Endothelial cell of umbilical vein (primary cell): ENCODE measurements around the gene KITLG. TPM values are rescaled to one million over a fixed set of nuclear protein-coding genes. Genes with fewer than 3 reads are reported as not detected.
"Not testable (repeated sequence)": the region's sequence is repeated elsewhere in the genome, so short reads cannot be mapped to it uniquely, and the experiment has no call there.

ENCODE experiments used
- BruUV-seq: library from RNA; stranded (reverse); fragments of 400-500 nt; replicated peaks from 2 replicates; lab custom pipeline; 2021; lab: Mats Ljungman, UMichigan
- CTCF ChIA-PET: fragments of 300-600, 350-600 bp; sonication (Branson Sonifier 250); formaldehyde crosslinking; loops from one replicate; lab custom pipeline; 2021; ENCODE audit warnings: antibody characterized with exemption, inconsistent platforms; lab: Charles Lee
- POLR2A ChIA-PET: fragments of 300-600, 350-600 bp; sonication (Branson Sonifier 250); formaldehyde crosslinking; loops from one replicate; lab custom pipeline; 2021; ENCODE audit warnings: antibody characterized with exemption, inconsistent platforms; lab: Charles Lee
- DNase-seq: peaks from one replicate; pipeline ENCODE4 v3.0.0-alpha.2; 2011; ENCODE audit warnings: low read depth, low spot score
- FAIRE-seq: peaks from 2 replicates; lab custom pipeline; 2011; peaks lifted over from hg19 to GRCh38; lab: Jason Lieb, UNC
- H2AFZ ChIP-seq: 2 replicates; pipeline ENCODE4 v1.6.0; 2012; ENCODE audit warnings: low read depth, low read length, control low read depth, inconsistent platforms
- H3K27ac ChIP-seq: 2 replicates; pipeline ENCODE4 v1.5.1; 2011; ENCODE audit warnings: low read depth, mild to moderate bottlenecking, control low read depth, low read length, moderate library complexity; ENCODE audit not compliant: insufficient read depth
- H3K27me3 ChIP-seq, 2 experiments: 2 replicates each; pipeline versions ENCODE4 v1.6.0 to v1.6.1; 2011; ENCODE audit warnings: low read length in 2 of 2, mixed read lengths in 1 of 2; ENCODE audit not compliant: control insufficient read depth in 2 of 2, insufficient read depth in 2 of 2
- H3K36me3 ChIP-seq, 2 experiments: 2 replicates in 1 of 2; 3 replicates in 1 of 2; pipeline ENCODE4 v1.5.1; 2011; ENCODE audit warnings: low read length in 2 of 2, mild to moderate bottlenecking in 1 of 2, moderate library complexity in 1 of 2; ENCODE audit not compliant: control insufficient read depth in 2 of 2, insufficient read depth in 2 of 2; ENCODE audit errors: extremely low read depth in 1 of 2
- H3K4me1 ChIP-seq: 3 replicates; pipeline ENCODE4 v1.5.1; 2011; ENCODE audit warnings: mild to moderate bottlenecking, low read length; ENCODE audit not compliant: control insufficient read depth, insufficient read depth; ENCODE audit errors: extremely low read depth
- H3K4me2 ChIP-seq: 2 replicates; pipeline ENCODE4 v1.6.1; 2011; ENCODE audit warnings: low read length, control low read depth, mixed read lengths; ENCODE audit not compliant: insufficient read depth
- H3K4me3 ChIP-seq, 3 experiments: fragments of 200-600 bp in 1 of 3; sonication (generic), shearing (Covaris generic) in 1 of 3; replicated peaks in 1 of 3; 2 replicates each; pipeline ENCODE4 v1.5.1; 2011 to 2016; ENCODE audit warnings: control low read depth in 3 of 3, low read length in 3 of 3, mild to moderate bottlenecking in 2 of 3, inconsistent platforms in 1 of 3, low read depth in 1 of 3, moderate library complexity in 1 of 3; ENCODE audit not compliant: insufficient read depth in 1 of 3
- H3K79me2 ChIP-seq: 2 replicates; pipeline ENCODE4 v1.6.0; 2012; ENCODE audit warnings: low read length, inconsistent platforms; ENCODE audit not compliant: control insufficient read depth, insufficient read depth
- H3K9ac ChIP-seq: replicated peaks from 2 replicates; pipeline ENCODE3; 2011; ENCODE audit warnings: low read length, control low read depth; ENCODE audit not compliant: insufficient read depth; ENCODE audit errors: extremely low read depth
- H3K9me1 ChIP-seq: replicated peaks from 3 replicates; pipeline ENCODE4 v1.6.0; 2011; ENCODE audit warnings: mild to moderate bottlenecking, low read length; ENCODE audit not compliant: control insufficient read depth, insufficient read depth; ENCODE audit errors: extremely low read depth
- H3K9me3 ChIP-seq: replicated peaks from 2 replicates; pipeline ENCODE4 v1.5.1; 2012; ENCODE audit warnings: low read length, inconsistent platforms; ENCODE audit not compliant: control insufficient read depth, insufficient read depth
- H4K20me1 ChIP-seq: replicated peaks from 2 replicates; pipeline ENCODE3; 2011; ENCODE audit warnings: mild to moderate bottlenecking, low read length; ENCODE audit not compliant: control insufficient read depth, insufficient read depth; ENCODE audit errors: extremely low read depth
- CTCF ChIP-seq, 2 donors: IDR thresholded peaks; 1 replicate in 1 of 2; 2 replicates in 1 of 2; pipeline ENCODE4 v1.5.1; 2011; ENCODE audit warnings: low read length in 2 of 2, mild to moderate bottlenecking in 2 of 2, moderate library complexity in 2 of 2, control low read depth in 1 of 2, inconsistent platforms in 1 of 2, low read depth in 1 of 2; ENCODE audit not compliant: insufficient read depth in 1 of 2; ENCODE audit errors: extremely low read depth in 1 of 2
- EZH2 ChIP-seq: IDR thresholded peaks from 2 replicates; pipeline ENCODE4 v1.6.1; 2012; ENCODE audit warnings: borderline replicate concordance, low read depth, mild to moderate bottlenecking, moderate library complexity, low read length, inconsistent platforms; ENCODE audit not compliant: severe bottlenecking
- FOS ChIP-seq: IDR thresholded peaks from 2 replicates; pipeline ENCODE4 v1.6.1; 2011; ENCODE audit warnings: mild to moderate bottlenecking, low read length, moderate library complexity, borderline replicate concordance; ENCODE audit not compliant: insufficient read depth
- GATA2 ChIP-seq: IDR thresholded peaks from 2 replicates; pipeline ENCODE4 v1.7.0; 2011; ENCODE audit warnings: low read depth, mild to moderate bottlenecking, moderate library complexity, mixed read lengths, low read length; ENCODE audit not compliant: insufficient read length, insufficient read depth
- JUN ChIP-seq: IDR thresholded peaks from 2 replicates; pipeline ENCODE4 v1.6.1; 2011; ENCODE audit warnings: borderline replicate concordance, low read depth; ENCODE audit not compliant: insufficient read length, insufficient read depth
- MAX ChIP-seq: IDR thresholded peaks from 2 replicates; pipeline ENCODE4 v1.6.1; 2011; ENCODE audit not compliant: insufficient read depth, insufficient read length
- MYC ChIP-seq: IDR thresholded peaks from one replicate; pipeline ENCODE4 v1.6.1; 2011; ENCODE audit warnings: mild to moderate bottlenecking, low read depth, low read length
- POLR2A ChIP-seq: IDR thresholded peaks from 2 replicates; pipeline ENCODE4 v1.6.1; 2012; ENCODE audit warnings: low read depth, mild to moderate bottlenecking, control low read depth, low read length
- POLR2AphosphoS5 ChIP-seq: IDR thresholded peaks from 2 replicates; pipeline ENCODE4 v1.6.1; 2012; ENCODE audit warnings: low read depth, mild to moderate bottlenecking, control low read depth, low read length, moderate library complexity; ENCODE audit not compliant: insufficient read depth
- dilution Hi-C: fragments of 300-500 bp; cut with MboI; formaldehyde crosslinking; loops from one replicate; pipeline ENCODE4 v1.15.0; 2019; ENCODE audit warnings: low sequenced_read_pairs; ENCODE audit not compliant: extremely low pct_ligation_motif_present
- intact Hi-C: fragments of 100-400 bp; cut with micrococcal nuclease; formaldehyde crosslinking; loops from one replicate; pipeline ENCODE4 v1.10.0; 2022
- polyA plus RNA-seq, 4 experiments: library from polyadenylated mRNA; depleted of rRNA in 3 of 4; stranded (reverse) in 3 of 4; unstranded in 1 of 4; fragments of >200 nt; gene quantifications; 2 replicates each; pipeline versions ENCODE4 v1.2.1 to v1.2.3, GENCODE V29; 2011 to 2012; ENCODE audit warnings: missing spikeins in 1 of 4
- total RNA-seq: library from RNA; stranded (reverse); gene quantifications from 2 replicates; pipeline ENCODE4 v1.2.3, GENCODE V29; 2021

The KITLG gene
- total and polyA plus RNA-seq, 2 donors (not counting 3 experiments of a cell fraction or from before 2014, with no cell fraction given) = 3.8 to 32.5 TPM

- H3K9ac ChIP-seq = no peak overlapping the region
- peaks cover 0 to 1% of the 10 kb centered on the region in 2 experiments for H3K36me3 ChIP-seq
- H3K4me2 ChIP-seq = no peak overlapping the region
- H3K9me1 ChIP-seq = no peaks in the 10 kb centered on the region
- H3K27me3 ChIP-seq = no peaks in the 10 kb centered on the region
- H3K9me3 ChIP-seq = no peaks in the 10 kb centered on the region
- intact Hi-C loops (loop anchor here (10.0 kb wide), 1 partner anchor 305 kb away; no protein-coding TSS in a partner anchor), dilution Hi-C loops (no loop called here)
- peak; percentile 50 for DNase-seq
- FAIRE-seq = no peak
- ChIA-PET POLR2A (no interaction called here), CTCF (interaction anchor here (1.0 to 1.2 kb wide), 3 partner anchors 21 to 29 kb away, joined by 3 read pairs; no protein-coding TSS in a partner anchor)
- BruUV-seq = no TSS peak
- TF ChIP-seq EZH2 (no peak), POLR2A (no peak), MYC (no peak), JUN (no peak), GATA2 (no peak), MAX (no peak), FOS (no peak), POLR2AphosphoS5 (no peak), CTCF (IDR thresholded peaks at IDR 0.05; ENCODE audit: extremely low read depth in 1 of 2, insufficient read depth in 1 of 2, low read depth in 1 of 2, low read length in 2 of 2) (no peak)
- no peaks in the 10 kb centered on the region for H4K20me1 ChIP-seq
- peaks cover 18% of the 10 kb centered on the region for H3K4me1 ChIP-seq
- no peak overlapping the region for H3K27ac ChIP-seq
- H3K4me3 ChIP-seq = no peak overlapping the region
- H2AFZ ChIP-seq = no peak overlapping the region
- no peaks in the 10 kb centered on the region for H3K79me2 ChIP-seq
These were observed 30.3 kb downstream of the KITLG start for GRCh38 chr12:88549929-88550328.

DNA sequence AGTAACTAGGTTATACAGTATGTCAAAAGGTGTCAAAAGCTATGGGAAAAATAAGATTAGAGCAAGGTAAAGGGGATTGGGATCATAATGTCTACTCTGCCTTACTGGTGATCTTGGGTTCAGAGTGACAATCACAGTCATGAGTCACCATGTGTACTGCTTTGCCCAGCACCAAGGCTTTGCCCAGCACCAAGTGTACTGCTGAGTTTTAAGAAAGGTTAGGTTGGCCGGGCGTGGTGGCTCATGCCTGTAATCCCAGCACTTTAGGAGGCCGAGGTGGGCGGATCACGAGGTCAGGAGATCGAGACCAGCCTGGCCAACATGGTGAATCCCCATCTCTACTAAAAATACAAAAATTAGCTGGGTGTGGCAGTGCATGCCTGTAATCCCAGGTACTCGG is 32.3 kb downstream of the KITLG start:
- BruUV-seq, dilution Hi-C loops, CTCF ChIA-PET, H3K9ac ChIP-seq, H2AFZ ChIP-seq, H3K36me3 ChIP-seq, FAIRE-seq, H3K4me1 ChIP-seq, intact Hi-C loops, POLR2A ChIA-PET, H3K4me3 ChIP-seq, H3K27ac ChIP-seq, H3K79me2 ChIP-seq, H4K20me1 ChIP-seq, H3K9me1 ChIP-seq, DNase-seq, H3K4me2 ChIP-seq, H3K27me3 ChIP-seq, H3K9me3 ChIP-seq: not testable (repeated sequence)
